ENCODE measurements around the gene C1QTNF12.

C1QTNF12 gene

DNA sequence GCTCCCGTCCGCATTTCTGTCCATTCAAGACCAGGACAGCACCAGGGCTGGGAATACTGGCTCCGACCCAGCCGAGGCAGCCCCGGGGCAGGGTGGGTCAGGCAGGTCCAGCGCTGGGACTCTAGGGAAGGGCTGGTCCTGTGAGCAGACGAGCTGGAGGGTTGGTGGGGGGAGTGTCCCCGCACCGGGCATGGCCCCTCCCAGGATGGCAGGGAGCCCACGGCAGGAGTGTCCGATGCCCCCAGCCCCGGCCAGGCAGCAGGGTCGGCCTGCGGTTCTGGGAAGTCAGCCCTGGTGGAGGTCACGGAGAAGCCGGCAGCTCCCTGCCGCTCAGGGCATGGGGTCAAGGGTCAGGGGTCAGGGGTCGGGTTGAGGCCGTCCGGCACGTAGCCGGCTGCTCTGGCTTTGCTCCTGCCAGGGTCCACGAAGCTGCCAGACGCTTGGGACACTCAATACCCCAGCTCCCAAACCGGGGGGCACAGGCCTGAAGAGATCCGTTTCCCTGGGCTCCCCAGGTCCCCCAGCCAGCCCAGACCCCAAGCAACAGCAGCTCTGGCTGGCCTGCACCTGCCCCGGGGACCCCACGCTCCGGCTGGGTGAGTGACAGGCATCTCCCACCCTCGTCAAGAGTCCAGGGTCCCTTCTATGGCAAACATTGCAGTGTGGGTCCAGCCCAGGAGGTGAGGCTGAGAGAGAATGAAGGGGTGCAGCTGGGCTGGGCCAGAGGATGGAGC lies 6.7 kb downstream of the C1QTNF12 start:
- DNase-seq = no peak

DNA sequence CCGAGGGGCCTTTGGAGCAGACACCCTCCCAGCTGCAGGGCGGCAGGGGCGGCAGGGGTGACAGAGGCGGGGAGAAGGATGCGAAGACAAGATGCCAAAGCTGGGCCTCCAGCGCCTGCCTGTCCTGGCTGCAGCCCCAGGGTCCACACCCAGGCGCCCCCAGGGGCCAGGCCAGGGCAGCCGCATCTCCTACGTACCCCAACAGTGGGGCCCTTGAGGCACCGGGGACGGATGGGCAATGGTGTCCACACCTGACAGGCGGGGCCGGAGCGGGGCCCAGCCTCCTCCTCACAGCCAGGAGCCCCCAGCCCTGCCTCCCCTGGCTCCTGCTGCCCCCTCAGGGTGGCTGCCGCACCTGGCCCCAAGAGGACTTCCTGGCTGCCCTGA lies 7.3 kb downstream of the C1QTNF12 start:
- DNase-seq = no peak

DNA sequence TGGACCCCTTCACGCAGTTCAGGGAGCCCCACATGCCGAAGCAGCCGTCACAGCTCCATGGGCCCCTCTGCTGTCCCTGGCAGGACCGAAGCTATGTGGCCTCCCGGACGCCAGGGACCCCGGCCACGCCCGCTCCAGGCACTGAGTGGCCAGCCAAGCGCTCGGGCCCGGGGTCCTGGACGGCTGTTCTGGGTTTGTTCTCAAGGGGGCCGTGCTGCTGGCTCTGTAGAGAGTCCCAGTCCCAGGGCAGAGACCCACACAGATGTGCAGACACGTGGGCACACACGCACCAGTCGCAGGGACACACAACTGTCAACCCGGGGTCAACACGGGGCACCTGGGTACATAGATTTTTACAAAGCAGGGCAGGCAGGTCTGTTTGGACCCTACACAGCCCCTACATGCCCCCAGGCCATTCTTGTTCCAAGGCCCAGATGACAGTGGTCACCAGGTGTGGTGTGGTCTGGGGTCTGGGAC lies 7.8 kb downstream of the C1QTNF12 start:
- no peak for DNase-seq

DNA sequence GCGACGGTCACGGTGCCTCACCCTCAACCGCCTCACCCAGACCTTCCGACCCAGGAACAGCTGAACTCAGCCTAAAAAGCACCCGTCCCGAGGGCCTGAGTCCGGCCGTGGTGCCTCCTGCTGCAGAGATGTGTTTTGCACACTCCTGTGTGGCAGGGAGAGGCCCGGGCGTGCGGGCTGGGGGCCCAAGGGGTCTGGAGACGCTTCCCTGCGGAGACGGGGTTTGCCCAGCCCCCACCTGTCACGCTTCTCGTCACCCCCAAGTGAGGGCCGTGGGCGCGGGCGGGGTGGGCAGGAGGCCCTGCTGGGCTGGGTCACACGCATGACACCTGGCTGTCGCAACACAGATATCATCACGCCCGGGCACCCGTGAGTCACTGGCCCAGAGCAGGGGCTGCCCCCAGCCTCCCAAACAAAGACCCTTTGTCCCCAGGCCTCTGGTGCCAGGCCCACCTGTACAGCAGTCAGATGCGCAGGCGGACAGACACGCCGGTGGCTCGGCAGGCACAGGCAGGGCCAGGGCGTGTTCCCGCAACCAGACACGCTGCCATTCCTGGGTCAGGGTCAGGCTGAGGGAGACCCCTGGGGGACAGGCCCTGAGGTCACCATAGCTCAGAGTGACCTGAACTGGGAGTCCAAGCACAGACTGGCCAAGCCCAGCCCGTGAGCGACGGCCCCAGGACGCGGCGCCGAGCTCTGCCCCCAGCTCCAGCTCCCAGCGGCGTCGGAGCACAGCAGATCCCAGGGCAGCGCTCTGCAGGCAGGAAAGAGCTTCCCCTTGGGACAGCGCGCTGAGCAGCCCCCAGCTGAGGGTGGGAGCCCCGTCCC lies 8.4 kb downstream of the C1QTNF12 start:
- DNase-seq = peak in 1 of 2 experiments; percentile 8

DNA sequence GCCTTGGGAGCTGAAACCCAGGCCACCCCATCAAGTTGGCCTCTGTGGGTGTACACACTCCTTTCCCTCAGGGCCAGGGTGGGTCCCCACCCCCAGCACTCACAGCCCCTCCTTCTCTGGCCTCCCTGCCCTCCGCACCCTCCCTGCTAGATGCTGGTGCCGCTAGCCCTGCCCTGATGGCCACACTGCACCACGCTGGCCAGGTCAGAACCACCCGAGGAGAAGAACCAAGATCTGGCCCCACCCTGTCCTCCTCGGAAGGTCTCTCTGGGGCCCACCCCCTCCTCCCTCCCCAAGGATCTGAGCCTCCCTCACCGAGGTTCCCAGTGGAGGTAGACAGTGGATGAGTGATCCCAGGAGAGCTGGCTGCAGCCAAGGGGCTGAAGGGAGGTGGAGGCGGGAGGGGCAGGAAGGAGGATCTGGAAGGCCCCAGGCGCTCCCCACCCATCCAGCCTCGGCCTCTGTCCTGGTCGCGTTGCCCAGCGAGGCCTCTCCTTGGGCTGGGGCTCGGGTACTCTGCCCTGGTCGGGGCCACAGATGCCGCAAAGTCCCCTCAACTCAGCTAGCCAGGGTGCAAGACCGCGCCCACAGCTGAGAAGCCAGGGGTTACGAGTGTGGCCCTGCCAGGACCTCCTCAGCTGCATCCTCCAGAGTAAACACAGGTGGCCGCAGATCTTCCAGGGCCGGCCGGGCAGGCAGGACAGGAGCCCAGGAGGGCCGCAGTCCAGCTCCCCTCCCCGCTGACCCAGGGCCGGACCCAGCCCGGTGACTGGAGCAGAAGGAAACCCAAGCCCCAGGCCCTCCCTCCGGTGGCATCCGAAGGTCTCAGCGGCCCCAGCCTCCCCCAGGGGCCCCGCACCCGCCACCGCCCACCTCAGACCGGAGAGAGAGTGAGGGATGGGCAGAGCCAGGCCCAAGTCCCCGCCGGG lies 9.3 kb downstream of the C1QTNF12 start:
- DNase-seq = no peak

DNA sequence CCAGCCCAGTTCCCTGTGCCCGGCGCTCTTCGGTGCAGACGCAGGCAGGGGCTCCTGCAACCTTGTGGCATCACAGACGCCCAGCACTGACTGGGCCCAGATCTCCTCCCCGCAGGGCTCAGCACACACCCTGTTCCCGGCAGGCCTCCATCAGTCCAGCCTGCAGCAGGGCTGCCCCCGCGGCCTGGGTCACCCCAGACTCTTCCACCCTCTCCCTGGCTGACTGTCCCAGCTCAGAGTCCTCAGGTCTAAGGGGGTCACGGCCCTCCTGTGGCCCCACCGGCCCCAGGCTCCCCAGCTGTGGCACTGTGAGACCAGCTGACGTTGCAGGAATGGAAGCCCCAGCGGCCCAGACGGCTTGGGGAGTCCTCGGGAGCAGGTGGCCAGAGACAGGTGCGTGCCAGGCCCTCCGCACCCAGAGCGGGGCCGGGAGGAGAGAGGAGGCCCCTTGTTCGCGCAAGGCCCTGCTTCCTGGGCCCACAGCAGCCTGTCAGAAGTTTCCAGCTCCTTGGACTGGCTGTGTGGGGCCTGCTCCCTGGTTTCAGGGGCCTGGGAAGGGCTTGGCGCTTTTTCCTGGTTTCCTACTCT lies 10.3 kb downstream of the C1QTNF12 start:
- DNase-seq = no peak

DNA sequence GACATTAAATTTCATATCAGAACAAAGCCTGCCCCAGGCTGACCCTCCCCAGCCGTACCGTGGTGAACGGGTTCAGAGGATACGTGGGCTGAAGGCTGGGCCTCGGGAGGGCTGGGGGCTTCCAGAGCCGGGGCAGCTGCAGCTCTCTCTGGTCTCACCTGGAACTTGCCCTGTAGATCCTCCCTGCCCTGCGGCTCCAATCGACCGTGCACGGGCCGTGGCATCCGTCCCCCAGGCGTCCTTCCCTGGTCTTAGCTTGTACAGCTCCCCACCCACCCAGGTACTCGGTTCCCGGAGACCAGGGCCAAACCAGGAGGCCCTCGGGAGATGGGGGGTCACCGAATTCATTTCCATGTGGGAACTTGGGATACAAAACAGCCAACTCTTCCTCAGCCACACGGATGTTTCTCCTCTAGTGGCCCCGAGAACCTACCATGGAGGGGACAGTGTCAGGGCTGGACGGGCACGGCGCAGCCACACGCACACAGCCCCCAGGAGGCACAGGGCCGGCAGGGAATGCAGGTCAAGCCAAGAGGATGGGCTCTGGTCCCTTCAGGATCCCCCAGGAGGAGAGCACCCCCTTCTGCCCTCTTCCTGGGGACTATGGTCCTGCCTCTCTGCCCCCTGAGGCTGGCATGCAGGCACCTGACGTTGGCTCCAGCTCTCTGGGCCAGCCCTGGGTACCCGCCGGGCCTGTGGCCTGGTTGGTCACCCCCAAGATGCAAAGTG lies 11.3 kb downstream of the C1QTNF12 start:
- DNase-seq = no peak

DNA sequence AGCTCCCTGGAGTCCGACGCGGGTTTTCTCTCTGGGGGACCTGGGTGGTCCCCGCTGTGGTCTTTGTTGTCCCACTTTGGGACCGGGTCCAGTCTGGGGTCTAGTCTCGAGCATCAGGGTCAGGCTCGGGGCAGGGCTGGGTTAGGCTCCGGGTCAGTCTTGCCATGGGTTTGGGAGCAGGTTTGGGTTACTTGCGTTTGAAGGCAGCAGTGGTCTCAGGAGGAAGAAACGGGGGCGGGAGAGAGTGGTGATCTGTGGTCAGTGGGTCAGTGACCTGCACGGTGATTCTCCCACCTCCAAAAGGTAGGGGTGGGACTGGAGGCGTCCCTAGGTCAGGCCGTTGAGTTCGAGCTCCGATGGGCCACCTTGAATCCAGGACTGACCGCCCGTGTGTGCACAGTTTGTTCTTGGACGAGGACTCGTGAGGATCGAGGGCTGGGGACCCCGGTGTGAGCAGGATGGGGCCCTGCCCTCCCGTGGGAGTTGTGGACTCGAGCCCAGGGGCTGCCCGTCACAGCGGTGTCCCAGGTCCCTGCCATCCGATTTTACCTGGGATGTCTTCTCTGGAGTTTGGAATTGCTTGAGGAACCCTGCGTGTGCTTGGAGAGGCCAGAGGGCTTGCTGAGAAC lies 12.2 kb downstream of the C1QTNF12 start:
- no peak for DNase-seq

DNA sequence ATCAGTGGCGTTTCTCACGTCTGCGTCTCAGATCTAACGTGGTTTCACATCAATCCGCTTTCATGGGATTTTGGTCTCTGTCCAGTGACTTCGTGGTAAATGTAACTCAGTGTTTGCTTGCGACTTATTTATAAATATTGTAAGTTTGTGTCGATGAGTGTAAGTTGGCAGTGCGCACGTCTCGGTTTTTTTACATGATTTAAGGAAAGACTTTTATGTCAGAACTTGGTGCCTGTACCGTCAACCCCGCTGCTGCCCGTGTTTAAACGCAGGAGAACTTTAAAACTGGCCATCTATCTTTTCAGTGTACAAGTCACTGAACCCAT lies 13.0 kb downstream of the C1QTNF12 start:
- DNase-seq = no peak

DNA sequence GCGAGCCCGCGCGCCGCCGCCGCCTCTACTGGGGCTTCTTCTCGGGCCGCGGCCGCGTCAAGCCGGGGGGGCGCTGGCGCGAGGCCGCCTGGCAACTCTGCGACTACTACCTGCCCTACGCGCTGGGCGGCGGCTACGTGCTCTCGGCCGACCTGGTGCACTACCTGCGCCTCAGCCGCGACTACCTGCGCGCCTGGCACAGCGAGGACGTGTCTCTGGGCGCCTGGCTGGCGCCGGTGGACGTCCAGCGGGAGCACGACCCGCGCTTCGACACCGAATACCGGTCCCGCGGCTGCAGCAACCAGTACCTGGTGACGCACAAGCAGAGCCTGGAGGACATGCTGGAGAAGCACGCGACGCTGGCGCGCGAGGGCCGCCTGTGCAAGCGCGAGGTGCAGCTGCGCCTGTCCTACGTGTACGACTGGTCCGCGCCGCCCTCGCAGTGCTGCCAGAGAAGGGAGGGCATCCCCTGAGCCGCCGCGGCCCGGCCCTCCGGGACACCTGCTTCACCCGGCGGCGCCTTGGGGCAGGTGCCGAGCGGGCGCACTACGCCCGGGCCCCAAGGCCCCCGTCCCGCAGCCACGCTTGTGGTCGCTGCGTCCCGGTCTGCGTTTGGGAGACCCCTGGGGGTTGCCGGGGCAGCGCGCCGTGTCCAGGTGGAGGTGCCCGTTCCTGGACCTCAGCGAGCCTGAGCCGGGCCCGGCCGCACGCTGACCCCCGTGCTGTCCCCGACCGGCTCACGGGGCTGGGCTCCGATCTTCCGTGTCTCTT lies 13.5 kb downstream of the C1QTNF12 start:
- DNase-seq = no peak

DNA sequence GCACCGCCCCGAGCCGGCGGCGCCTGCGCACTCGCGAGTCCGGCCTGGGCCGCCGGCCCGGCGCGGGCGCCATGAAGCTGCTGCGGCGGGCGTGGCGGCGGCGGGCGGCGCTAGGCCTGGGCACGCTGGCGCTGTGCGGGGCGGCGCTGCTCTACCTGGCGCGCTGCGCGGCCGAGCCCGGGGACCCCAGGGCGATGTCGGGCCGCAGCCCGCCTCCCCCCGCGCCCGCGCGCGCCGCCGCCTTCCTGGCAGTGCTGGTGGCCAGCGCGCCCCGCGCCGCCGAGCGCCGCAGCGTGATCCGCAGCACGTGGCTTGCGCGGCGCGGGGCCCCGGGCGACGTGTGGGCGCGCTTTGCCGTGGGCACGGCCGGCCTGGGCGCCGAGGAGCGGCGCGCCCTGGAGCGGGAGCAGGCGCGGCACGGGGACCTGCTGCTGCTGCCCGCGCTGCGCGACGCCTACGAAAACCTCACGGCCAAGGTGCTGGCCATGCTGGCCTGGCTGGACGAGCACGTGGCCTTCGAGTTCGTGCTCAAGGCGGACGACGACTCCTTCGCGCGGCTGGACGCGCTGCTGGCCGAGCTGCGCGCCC lies 14.2 kb downstream of the C1QTNF12 start, which contains the start of gene B3GALT6:
B3GALT6 (plus strand) TSS at position 30 of the 588 bp plus-strand sequence; CDS start at position 72, 42 bp downstream.
- no peak for DNase-seq

DNA sequence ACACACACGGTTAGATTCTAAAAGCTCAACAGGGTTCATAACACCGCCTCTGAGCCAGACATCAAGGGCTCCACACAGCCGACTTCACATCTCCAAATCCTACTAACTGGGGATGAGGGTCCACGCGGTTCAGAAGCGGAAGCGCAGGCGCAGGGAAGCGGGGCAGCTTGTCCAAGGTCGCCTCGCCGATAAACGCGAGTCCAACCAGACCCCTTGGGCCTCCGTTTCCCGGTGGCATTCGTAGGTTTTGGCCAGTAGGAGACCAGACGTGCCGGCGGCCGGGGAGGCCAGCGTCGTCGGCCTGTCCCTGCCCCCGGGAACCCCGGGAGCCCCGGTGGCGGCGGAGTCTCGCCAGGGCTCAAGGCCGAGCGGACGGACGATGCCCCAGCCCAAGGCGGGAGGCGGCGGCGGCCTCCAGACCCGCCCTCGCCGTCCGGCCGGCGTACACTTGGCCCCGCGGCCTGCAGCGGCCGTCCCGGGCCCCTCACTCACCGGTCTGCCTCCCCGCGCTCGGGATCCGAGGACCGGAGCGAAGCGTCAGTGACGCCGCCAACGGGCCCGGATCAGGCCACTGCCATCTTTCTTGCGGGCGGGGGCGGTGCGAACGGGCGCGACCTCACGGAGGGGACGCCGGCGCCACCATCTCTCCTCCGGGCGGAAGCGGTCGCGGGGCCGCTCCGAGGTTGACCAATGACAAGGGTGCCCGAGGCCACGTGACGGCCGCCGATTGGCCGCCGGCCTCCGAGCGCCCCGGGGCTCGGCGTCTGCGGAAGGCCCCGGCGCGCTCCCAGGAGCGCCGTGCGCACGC lies 14.9 kb downstream of the C1QTNF12 start, which contains the start of gene SDF4:
SDF4 (minus strand) TSS at position 602 of the 808 bp plus-strand sequence. CDS start 3,229 bp downstream, outside the sequence.
- peak; percentile 85 to 88 for DNase-seq

DNA sequence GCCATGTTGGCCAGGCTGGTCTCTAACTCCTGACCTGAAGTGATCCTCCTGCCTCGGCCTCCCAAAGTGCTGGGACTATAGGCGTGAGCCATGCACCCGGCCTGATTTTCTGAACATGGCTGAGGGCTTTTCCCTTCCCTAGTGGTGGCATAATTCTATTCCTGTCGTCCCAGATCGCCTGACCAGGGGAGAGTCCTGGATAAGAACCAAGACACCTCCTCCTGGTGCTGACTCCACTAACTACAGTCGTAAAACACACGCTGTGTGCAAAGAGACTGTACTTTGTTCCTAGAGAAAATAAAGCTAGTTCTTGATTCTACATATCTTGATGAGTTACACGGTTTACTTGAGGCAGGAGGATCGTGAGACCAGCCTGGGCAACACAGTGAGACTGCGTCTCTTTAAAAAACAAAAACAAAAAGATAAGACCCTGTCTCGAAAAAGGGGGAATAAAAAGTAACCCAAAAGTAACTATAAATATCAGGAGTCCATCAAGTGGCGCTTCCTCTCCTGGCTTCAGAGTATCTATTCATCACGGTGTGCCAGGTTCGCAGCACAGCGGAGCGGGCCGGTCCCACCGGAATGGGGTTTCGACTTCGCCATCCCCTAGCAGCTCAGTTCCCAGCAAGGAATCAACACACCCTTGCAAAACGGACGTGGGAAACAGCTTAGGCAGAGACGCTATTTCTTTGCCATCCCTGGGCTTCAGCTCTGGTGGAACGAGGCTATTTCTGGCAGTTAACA lies 15.7 kb downstream of the C1QTNF12 start:
- DNase-seq = peak; percentile 40 to 42

DNA sequence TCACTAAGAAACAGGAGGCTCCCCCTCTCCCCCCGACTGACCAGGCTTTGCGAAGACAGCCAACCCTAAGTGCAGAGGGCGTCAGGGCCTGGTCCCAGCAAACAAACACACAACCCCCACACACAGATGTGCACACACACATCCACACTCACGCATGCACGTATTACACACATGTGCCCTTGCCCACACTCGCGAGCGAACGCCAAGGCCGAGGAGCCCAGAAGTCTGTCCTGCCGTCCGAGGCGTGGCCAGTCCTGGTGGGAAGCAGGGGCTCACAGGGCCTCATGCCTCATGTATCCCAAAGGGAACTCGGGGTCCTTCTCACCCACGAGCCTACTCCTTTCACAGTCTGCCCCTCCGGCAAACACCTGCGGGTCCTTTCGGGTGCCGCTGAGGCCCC lies 16.8 kb downstream of the C1QTNF12 start:
- DNase-seq = no peak

DNA sequence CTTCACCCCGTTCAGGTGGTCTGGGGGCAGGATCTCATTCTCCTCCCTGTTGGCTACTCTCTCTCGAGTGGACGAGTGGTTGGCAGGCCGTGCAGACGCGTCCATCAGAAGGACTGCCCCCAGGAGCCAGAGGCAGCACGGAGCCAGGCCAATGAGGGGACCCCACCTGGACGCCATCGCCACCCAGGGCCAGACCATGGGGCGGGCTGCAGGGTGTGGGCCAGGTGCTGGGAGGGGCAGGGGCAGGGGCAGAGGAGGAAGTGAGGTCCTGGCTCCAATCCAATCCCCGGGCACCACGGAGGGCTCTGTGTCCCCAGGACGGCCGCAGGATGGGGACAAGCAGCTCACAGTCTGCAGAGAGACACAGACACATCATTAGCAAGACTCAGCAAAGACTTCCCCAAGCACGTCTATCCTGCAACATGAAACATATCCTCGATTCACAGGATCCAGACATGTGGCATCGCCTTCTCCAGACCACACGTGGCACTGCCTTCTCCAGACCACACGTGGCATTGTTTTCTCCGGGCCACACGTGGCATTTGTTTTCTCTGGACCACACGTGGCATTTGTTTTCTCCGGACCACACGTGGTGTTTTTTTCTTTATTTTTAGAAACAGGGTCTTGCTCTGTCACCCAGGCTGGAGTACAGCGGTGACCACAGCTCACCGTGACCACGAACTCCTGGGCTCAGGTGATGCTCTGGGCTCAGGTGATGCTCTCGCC lies 17.8 kb downstream of the C1QTNF12 start:
- no peak for DNase-seq

DNA sequence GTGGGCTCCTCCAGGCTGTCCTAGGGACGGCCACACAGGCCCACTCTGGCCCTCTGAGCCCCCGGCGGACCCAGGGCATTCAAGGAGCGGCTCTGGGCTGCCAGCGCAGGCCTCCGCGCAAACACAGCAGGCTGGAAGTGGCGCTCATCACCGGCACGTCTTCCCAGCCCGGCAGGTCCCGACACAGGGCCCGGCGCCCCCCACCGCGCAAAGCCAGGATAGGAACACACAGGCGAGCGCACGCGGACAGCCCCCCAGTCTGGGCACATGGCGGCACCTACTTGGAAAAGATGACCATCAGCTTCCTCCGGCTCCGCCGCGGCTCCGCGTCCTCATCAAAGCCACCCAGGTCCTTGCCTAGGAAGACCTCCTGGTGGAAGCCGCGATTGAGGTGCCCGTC lies 18.3 kb downstream of the C1QTNF12 start:
- DNase-seq = no peak

DNA sequence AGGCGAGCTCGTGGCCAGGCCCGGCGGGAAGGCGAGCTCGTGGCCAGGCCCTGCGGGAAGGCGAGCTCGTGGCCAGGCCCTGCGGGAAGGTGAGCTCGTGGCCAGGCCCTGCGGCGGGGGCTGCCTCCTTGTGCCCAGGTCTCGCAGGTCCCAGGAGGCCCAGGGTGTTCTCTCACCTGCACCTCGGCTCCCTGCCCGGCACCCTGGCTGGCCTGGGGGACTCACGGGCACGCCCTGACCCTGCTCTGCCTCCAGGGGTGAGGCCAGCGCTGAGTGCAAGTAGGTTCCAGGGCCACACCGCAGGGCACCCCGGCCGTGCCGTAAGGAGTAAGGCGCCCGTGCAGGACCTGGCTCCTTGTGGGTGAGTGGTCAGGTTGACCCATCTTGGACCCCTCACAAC lies 19.1 kb downstream of the C1QTNF12 start:
- DNase-seq = no peak
